ENCODE measurements around the gene IGSF21. TPM values are rescaled to one million over a fixed set of nuclear protein-coding genes. Genes with fewer than 3 reads are reported as not detected.

The IGSF21 gene
- total RNA-seq, 1 donor = not detected

- H3K4me3 ChIP-seq (ENCODE audit: low read depth, low read length) = no peak overlapping the region
- no peak for DNase-seq (ENCODE audit: low read depth)
- no peak for TF ChIP-seq CTCF (IDR thresholded peaks at IDR 0.05; ENCODE audit: insufficient read depth, low read depth, low read length)
These were observed 136.0 kb downstream of the IGSF21 start for GRCh38 chr1:18243503-18244175.

GRCh38 chr1:18244762-18245161 lies 137.2 kb downstream of the IGSF21 start:
- DNase-seq (ENCODE audit: low read depth) = no peak
- no peak overlapping the region for H3K4me3 ChIP-seq (ENCODE audit: low read depth, low read length)
- no peak for TF ChIP-seq CTCF (IDR thresholded peaks at IDR 0.05; ENCODE audit: insufficient read depth, low read depth, low read length)

GRCh38 chr1:18245647-18246046 lies 138.0 kb downstream of the IGSF21 start:
- no peak for DNase-seq (ENCODE audit: low read depth)
- no peak for TF ChIP-seq CTCF (IDR thresholded peaks at IDR 0.05; ENCODE audit: insufficient read depth, low read depth, low read length)
- H3K4me3 ChIP-seq (ENCODE audit: low read depth, low read length) = no peak overlapping the region

- no peak for TF ChIP-seq CTCF (IDR thresholded peaks at IDR 0.05; ENCODE audit: insufficient read depth, low read depth, low read length)
- H3K4me3 ChIP-seq (ENCODE audit: low read depth, low read length) = no peak overlapping the region
- DNase-seq (ENCODE audit: low read depth) = no peak
These were observed 138.9 kb downstream of the IGSF21 start for GRCh38 chr1:18246543-18246942.

DNA sequence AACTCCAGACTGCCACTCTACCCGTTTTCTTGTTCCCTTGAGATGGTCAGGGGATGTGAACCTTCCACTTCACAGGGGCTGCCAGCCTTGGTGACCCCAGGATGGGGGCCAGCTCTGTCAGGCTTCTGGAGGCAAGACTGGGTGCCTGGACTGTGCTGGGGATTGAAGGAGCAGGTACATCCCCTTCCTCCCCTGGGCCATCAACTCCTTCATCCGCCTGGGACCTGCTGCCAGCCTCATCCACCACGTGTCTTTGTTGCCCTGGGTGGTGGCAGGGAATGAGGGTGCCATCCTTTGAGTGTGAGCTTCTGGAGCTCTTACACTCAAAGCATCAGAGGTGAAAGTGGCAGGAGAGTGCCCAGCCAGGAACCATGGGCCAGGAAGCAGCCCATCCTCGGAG lies 139.6 kb downstream of the IGSF21 start:
- no peak for DNase-seq (ENCODE audit: low read depth)
- no peak overlapping the region for H3K4me3 ChIP-seq (ENCODE audit: low read depth, low read length)
- TF ChIP-seq CTCF (IDR thresholded peaks at IDR 0.05; ENCODE audit: insufficient read depth, low read depth, low read length) = no peak

GRCh38 chr1:18249631-18250030 lies 142.0 kb downstream of the IGSF21 start:
- TF ChIP-seq CTCF (IDR thresholded peaks at IDR 0.05; ENCODE audit: insufficient read depth, low read depth, low read length) = no peak
- no peak for DNase-seq (ENCODE audit: low read depth)
- no peak overlapping the region for H3K4me3 ChIP-seq (ENCODE audit: low read depth, low read length)

DNA sequence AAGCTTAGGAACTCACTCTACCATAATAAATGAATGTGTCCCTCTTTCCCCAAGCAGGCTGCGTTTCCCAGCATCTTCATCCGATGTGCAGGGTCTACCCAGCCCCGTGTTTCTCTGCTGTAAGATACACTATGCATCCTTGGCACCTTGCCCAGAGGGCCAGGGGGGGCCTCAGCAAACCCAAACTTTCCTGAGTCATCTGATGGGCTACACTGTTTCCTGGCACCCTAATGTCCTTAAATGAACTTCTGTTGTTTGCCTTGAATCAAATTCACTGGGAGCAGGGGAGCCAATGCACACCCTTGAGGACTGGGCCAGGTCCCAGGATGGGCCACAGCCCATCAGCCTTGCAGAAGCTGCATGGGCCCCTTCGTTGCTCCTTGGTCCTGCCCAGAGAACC lies 145.5 kb downstream of the IGSF21 start:
- DNase-seq (ENCODE audit: low read depth) = no peak
- H3K4me3 ChIP-seq (ENCODE audit: low read depth, low read length) = no peak overlapping the region
- TF ChIP-seq CTCF (IDR thresholded peaks at IDR 0.05; ENCODE audit: insufficient read depth, low read depth, low read length) = no peak

Data from fibroblast of villous mesenchyme (primary cell).